Measurements from ENCODE around the gene RASA4B. TPM values are rescaled to one million over a fixed set of nuclear protein-coding genes. Genes with fewer than 3 reads are reported as not detected.
"Not testable (repeated sequence)": the region's sequence is repeated elsewhere in the genome, so short reads cannot be mapped to it uniquely, and the experiment has no call there.

Gene RASA4B
- total RNA-seq, 1 donor from 2014 or later: 143 TPM

GRCh38 chr7:102456327-102456726 lies 61.2 kb downstream of the RASA4B start:
- no peak for TF ChIP-seq CTCF (IDR thresholded peaks at IDR 0.05)
- Histone ChIP-seq H3K4me1 (no peaks in the 10 kb centered on the region), H3K36me3 (peaks cover 37 to 44% of the 10 kb centered on the region in 2 donors), H3K4me3 (no peak overlapping the region), H3K27ac (no peak overlapping the region), H3K27me3 (no peaks in the 10 kb centered on the region), H3K9me3 (no peaks in the 10 kb centered on the region)
- intact Hi-C loops (cut with DNase I): no loop called here
- DNase-seq (ENCODE audit: low spot score in 2 of 2): no peak

- no peak for TF ChIP-seq CTCF (IDR thresholded peaks at IDR 0.05)
- no peaks in the 10 kb centered on the region for H3K9me3 ChIP-seq
- H3K4me1 ChIP-seq: no peaks in the 10 kb centered on the region
- H3K27me3 ChIP-seq: no peaks in the 10 kb centered on the region
- H3K4me3 ChIP-seq: no peak overlapping the region
- DNase-seq (ENCODE audit: low spot score in 2 of 2): no peak
- intact Hi-C loops (cut with DNase I): no loop called here
- H3K27ac ChIP-seq: no peak overlapping the region
- H3K36me3 ChIP-seq: peaks cover 37 to 44% of the 10 kb centered on the region in 2 donors
Measured at GRCh38 chr7:102455596-102455995, 62.0 kb downstream of the RASA4B start.

- H3K9me3 ChIP-seq; intact Hi-C loops (cut with DNase I); H3K27ac ChIP-seq; H3K27me3 ChIP-seq; DNase-seq (ENCODE audit: low spot score in 2 of 2); H3K4me1 ChIP-seq; H3K4me3 ChIP-seq: not testable (repeated sequence)
- peaks cover 37 to 44% of the 10 kb centered on the region in 2 donors for H3K36me3 ChIP-seq
Measured at GRCh38 chr7:102454932-102455331, 62.6 kb downstream of the RASA4B start.

- H3K27me3 ChIP-seq: no peaks in the 10 kb centered on the region
- no peak for DNase-seq (ENCODE audit: low spot score in 2 of 2)
- peaks cover 36 to 44% of the 10 kb centered on the region in 2 donors for H3K36me3 ChIP-seq
- H3K4me1 ChIP-seq: no peaks in the 10 kb centered on the region
- H3K9me3 ChIP-seq: no peaks in the 10 kb centered on the region
- no peak overlapping the region for H3K4me3 ChIP-seq
- TF ChIP-seq CTCF (IDR thresholded peaks at IDR 0.05): no peak
- no peak overlapping the region for H3K27ac ChIP-seq
- intact Hi-C loops (cut with DNase I): no loop called here
Measured at GRCh38 chr7:102454468-102454867, 63.1 kb downstream of the RASA4B start.

GRCh38 chr7:102453319-102453718 lies 64.3 kb downstream of the RASA4B start:
- Histone ChIP-seq H3K9me3 (no peaks in the 10 kb centered on the region), H3K4me1 (no peaks in the 10 kb centered on the region), H3K27ac (peak overlapping the region in 1 of 2 donors; percentile 40), H3K36me3 (peaks cover 24 to 33% of the 10 kb centered on the region in 2 donors), H3K4me3 (no peak overlapping the region), H3K27me3 (no peaks in the 10 kb centered on the region)
- intact Hi-C loops (cut with DNase I): no loop called here
- TF ChIP-seq CTCF (IDR thresholded peaks at IDR 0.05): no peak
- no peak for DNase-seq (ENCODE audit: low spot score in 2 of 2)

- Histone ChIP-seq H3K27ac (no peak overlapping the region), H3K27me3 (no peaks in the 10 kb centered on the region), H3K4me1 (no peaks in the 10 kb centered on the region), H3K4me3 (no peak overlapping the region), H3K9me3 (no peaks in the 10 kb centered on the region), H3K36me3 (peaks cover 16 to 25% of the 10 kb centered on the region in 2 donors)
- intact Hi-C loops (cut with DNase I): no loop called here
- no peak for DNase-seq (ENCODE audit: low spot score in 2 of 2)
- no peak for TF ChIP-seq CTCF (IDR thresholded peaks at IDR 0.05)
Measured at GRCh38 chr7:102452451-102452850, 65.1 kb downstream of the RASA4B start.

Data from ascending aorta (tissue), 2 donors.